Fibroblast of lung (primary cell): ENCODE measurements around the gene TNIK.

Experiments
- CTCF ChIP-seq, 2 donors: IDR thresholded peaks in 1 of 2; conservative IDR thresholded peaks in 1 of 2; 1 replicate in 1 of 2; 2 replicates in 1 of 2; pipeline ENCODE4 v1.5.1; 2011 to 2012; ENCODE audit warnings: low read length in 2 of 2, control low read depth in 1 of 2, inconsistent platforms in 1 of 2, low read depth in 1 of 2, mild to moderate bottlenecking in 1 of 2
- EZH2 ChIP-seq: IDR thresholded peaks from 2 replicates; pipeline ENCODE4 v1.5.1; 2012; ENCODE audit warnings: low read length, control low read depth, mild to moderate bottlenecking; ENCODE audit errors: missing control alignments

DNA sequence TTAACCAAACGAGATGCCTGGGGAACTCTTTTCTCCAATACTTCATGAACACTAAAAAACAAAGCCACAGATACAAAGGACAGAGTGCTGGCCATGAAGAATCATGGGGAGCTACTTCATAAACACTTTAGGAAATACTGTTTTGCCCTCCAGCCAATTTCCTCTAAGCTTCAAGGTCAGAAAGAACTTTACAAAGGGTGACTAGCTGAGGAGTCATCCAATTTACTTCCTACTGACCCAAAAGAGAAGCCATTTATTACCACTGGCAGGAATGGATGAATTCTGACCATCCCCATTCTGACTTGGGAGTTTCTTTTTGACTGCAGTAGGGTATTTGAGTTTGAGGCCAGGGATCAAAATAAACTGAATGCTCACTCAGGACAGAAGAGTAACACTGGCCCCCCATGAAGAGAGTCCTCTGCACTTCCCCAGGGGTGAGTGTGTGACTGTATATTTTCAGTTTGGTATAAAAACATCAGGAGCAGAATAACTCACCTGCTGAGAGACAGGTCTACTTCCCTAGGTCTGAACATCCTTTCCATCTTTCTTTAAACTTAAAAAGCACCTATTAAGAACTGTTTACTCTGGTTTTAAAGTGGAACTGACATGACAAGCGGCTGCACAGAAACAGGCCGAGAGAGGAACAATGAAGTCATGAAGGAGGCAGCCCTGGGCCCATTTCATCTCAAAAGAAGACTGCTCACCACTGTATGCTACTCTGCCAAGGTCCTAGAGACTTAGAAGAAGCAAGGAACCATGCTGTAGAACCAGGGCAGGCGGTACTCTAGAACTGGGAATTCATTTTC is 203.6 kb downstream of the TNIK start:
- no peak for TF ChIP-seq CTCF (conservative IDR thresholded peaks at IDR 0.05 in 1 of 2, IDR thresholded peaks at IDR 0.05 in 1 of 2; ENCODE audit: low read depth in 1 of 2, low read length in 2 of 2)
- no peak for TF ChIP-seq EZH2
